Upper lobe of right lung (tissue), 1 donor: ENCODE data around the gene BSDC1. TPM values are rescaled to one million over a fixed set of nuclear protein-coding genes. Genes with fewer than 3 reads are reported as not detected.
A peak's percentile ranks its signal among the peaks of the same experiment; 100 is the strongest.
"Not testable (repeated sequence)": the region's sequence is repeated elsewhere in the genome, so short reads cannot be mapped to it uniquely, and the experiment has no call there.

Experiments
- ATAC-seq: fragments of 200-7000 bp; cut with Tn5 transposase; one replicate; pipeline ENCODE4 v1.9.1; 2020; ENCODE audit warnings: mild to moderate bottlenecking, moderate library complexity
- DNase-seq: peaks from one replicate; pipeline ENCODE4 v3.0.0-alpha.2; 2020
- H3K27ac ChIP-seq: fragments of 200-600 bp; one replicate; pipeline ENCODE4 v1.8.0; 2022
- H3K27me3 ChIP-seq: fragments of 200-600 bp; one replicate; pipeline ENCODE4 v1.8.0; 2022; ENCODE audit warnings: mild to moderate bottlenecking
- H3K36me3 ChIP-seq: fragments of 200-600 bp; one replicate; pipeline ENCODE4 v1.8.0; 2022
- H3K4me1 ChIP-seq: fragments of 200-600 bp; one replicate; pipeline ENCODE4 v1.8.0; 2022
- H3K4me3 ChIP-seq: fragments of 200-600 bp; one replicate; pipeline ENCODE4 v1.8.0; 2022; ENCODE audit warnings: mild to moderate bottlenecking
- H3K9me3 ChIP-seq: fragments of 200-600 bp; one replicate; pipeline ENCODE4 v1.8.0; 2022
- CTCF ChIP-seq: fragments of 200-600 bp; IDR thresholded peaks from one replicate; pipeline ENCODE4 v1.8.0; 2022; ENCODE audit warnings: antibody characterized with exemption
- intact Hi-C: fragments of 100-400 bp; cut with DNase I; formaldehyde crosslinking; loops from one replicate; pipeline ENCODE4 v1.11.0; 2022
- long read RNA-seq: library from polyadenylated mRNA; unstranded; transcript quantifications from one replicate; pipeline ENCODE4 v2.0.0, GENCODE V29; 2021
- total RNA-seq: library from RNA; stranded (reverse); fragmentation: NEBNext Ultra II Directional; extraction: Animal tissue kit (Norgen Biotek cat#: 25700); gene quantifications from one replicate; pipeline ENCODE4 v1.2.1, GENCODE V29; 2021
- donor health status: DM: no; HTN: yes; CAD: no; lungs with severe emphysema.

The BSDC1 gene
- total RNA-seq = 67.6 TPM
- long read RNA-seq, full-length matches to known transcripts = 101 of 165 reads
- long read RNA-seq, partial matches to known transcripts = 36 of 165 reads
- long read RNA-seq, other reads (novel, unspliced or antisense) = 28 of 165 reads

GRCh38 chr1:32394141-32394889, at the start of gene BSDC1:
TSS of gene BSDC1 (minus strand) at chr1:32394441. CDS start at chr1:32394414, 27 bp downstream.
- Histone ChIP-seq H3K36me3 (peaks cover 15% of the 10 kb centered on the region), H3K27me3 (no peaks in the 10 kb centered on the region), H3K4me1 (peaks cover 20% of the 10 kb centered on the region), H3K9me3 (no peaks in the 10 kb centered on the region), H3K27ac (peak within 1 kb of the TSS; percentile 88), H3K4me3 (peak within 1 kb of the TSS; percentile 96)
- ATAC-seq (peak; percentile 99), DNase-seq (peak; percentile 99)
- intact Hi-C loops = no loop called here
- TF ChIP-seq CTCF = no peak

DNA sequence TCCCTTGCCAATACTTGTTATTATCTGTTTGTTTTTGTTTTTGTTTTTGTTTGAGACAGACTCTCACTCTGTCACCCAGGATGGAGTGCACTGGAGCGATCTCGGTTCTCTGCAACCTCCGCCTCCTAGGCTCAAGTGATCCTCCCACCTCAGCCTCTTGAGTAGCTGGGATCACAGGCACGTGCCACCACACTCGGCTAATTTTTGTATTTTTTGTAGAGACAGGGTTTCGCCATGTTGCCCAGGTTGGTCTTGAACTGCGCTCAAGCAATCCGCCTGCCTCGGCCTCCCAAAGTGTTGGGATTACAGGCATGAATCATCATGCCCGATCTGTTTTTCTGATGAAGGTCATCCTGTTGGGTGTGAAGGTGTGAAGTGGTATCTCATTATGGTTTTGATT, 47.2 kb upstream of the BSDC1 start:
- H3K36me3 ChIP-seq, H3K4me1 ChIP-seq, H3K9me3 ChIP-seq, ATAC-seq, intact Hi-C loops, H3K4me3 ChIP-seq, H3K27ac ChIP-seq, H3K27me3 ChIP-seq, DNase-seq: not testable (repeated sequence)

GRCh38 chr1:32438777-32439176, 44.5 kb upstream of the BSDC1 start:
- DNase-seq, intact Hi-C loops, H3K36me3 ChIP-seq, H3K4me3 ChIP-seq, H3K27ac ChIP-seq, H3K27me3 ChIP-seq, H3K4me1 ChIP-seq, H3K9me3 ChIP-seq, ATAC-seq: not testable (repeated sequence)

DNA sequence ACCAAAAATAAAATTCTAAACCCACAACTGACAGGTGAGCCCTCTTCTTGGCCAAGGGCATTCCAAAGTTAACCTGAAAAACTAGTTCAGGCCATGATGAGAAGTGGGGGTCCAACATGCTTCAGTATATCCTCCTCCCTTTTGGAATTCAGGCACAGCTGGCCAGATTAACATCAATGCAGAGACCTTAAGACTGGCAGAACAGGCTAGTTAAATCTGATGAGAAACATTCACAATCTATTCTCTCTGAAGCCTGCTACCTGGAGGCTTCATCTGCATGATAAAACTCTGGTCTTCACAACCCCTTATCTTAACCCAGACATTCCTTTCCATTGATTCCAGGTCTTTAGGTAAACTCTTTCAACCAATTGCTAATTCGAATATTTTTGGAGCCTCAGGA, 43.9 kb upstream of the BSDC1 start:
- no peak for DNase-seq
- no peaks in the 10 kb centered on the region for H3K36me3 ChIP-seq
- intact Hi-C loops = no loop called here
- no peak for ATAC-seq
- H3K27ac ChIP-seq = no peak overlapping the region
- TF ChIP-seq CTCF = no peak
- no peak overlapping the region for H3K4me3 ChIP-seq
- peaks cover 4% of the 10 kb centered on the region for H3K27me3 ChIP-seq
- no peaks in the 10 kb centered on the region for H3K9me3 ChIP-seq
- no peaks in the 10 kb centered on the region for H3K4me1 ChIP-seq

GRCh38 chr1:32431736-32432400, 37.6 kb upstream of the BSDC1 start:
- Histone ChIP-seq H3K4me1 (no peaks in the 10 kb centered on the region), H3K9me3 (no peaks in the 10 kb centered on the region), H3K36me3 (no peaks in the 10 kb centered on the region), H3K27me3 (peaks cover 23% of the 10 kb centered on the region), H3K27ac (no peak overlapping the region), H3K4me3 (no peak overlapping the region)
- intact Hi-C loops = no loop called here
- DNase-seq = no peak
- ATAC-seq = no peak
- TF ChIP-seq CTCF = no peak

DNA sequence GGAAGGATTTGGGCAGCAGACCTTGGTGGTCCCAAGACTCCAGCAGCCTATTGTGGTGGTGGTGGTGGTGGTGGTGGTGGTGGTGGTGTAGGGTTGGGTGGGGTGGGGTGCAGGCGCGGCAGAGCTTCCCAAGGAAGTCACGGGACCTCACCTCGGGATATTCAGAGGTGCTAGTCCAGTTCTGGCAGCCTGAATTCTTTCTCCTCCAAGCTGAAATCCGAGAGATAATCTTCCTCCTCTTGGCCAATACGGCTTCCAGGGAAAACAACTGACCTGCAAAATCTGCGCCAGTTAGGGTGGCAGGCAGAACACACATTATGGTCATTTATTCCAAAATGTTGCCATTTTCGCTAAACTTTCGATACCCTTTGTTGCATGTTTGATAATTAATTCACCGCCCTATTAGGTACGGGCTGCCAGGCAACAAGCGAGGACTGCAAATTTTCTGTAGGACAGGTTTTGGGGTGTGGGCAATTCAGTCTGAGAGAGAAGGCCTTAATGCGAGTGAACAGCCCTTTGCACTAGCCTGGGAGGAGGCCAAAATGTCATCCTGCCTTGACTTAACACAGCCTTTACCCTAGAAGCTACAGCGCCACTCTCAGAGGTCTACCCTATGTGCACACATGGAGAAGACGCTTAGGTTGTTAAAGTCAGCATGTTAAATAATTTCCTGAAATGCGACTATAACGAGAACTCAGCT, 33.2 kb upstream of the BSDC1 start:
- H3K9me3 ChIP-seq = no peaks in the 10 kb centered on the region
- peaks cover 38% of the 10 kb centered on the region for H3K27me3 ChIP-seq
- no peak for ATAC-seq
- intact Hi-C loops = no loop called here
- no peak overlapping the region for H3K27ac ChIP-seq
- no peak for TF ChIP-seq CTCF
- H3K4me3 ChIP-seq = no peak overlapping the region
- DNase-seq = no peak
- H3K4me1 ChIP-seq = no peaks in the 10 kb centered on the region
- no peaks in the 10 kb centered on the region for H3K36me3 ChIP-seq
